IMR-90 (cell line): ENCODE measurements around the gene NOS1AP. TPM values are rescaled to one million over a fixed set of nuclear protein-coding genes. Genes with fewer than 3 reads are reported as not detected.

Experiments
- ATAC-seq: fragments of 200-7000 bp; cut with Tn5 transposase; 2 replicates; pipeline ENCODE4 v1.9.1; 2020; ENCODE audit warnings: low read depth, mild to moderate bottlenecking, moderate library complexity
- BruUV-seq: library from RNA; stranded (reverse); fragments of 400-500 nt; replicated peaks from 2 replicates; lab custom pipeline; 2021; lab: Mats Ljungman, UMichigan
- CTCF ChIA-PET: fragments of 300-600 bp; formaldehyde crosslinking; extraction: SDS; loops from one replicate; lab custom pipeline; 2021; ENCODE audit warnings: antibody characterized with exemption; lab: Yijun Ruan, JAX
- POLR2A ChIA-PET: fragments of 300-600 bp; sonication (Branson Sonifier 250); formaldehyde crosslinking; loops from one replicate; lab custom pipeline; 2022; ENCODE audit warnings: antibody characterized with exemption; ENCODE audit not compliant: unreplicated experiment; lab: Charles Lee
- DNase-seq: peaks from one replicate; pipeline ENCODE4 v3.0.0; 2013
- H2AFZ ChIP-seq: replicated peaks from 2 replicates; pipeline ENCODE3; 2013; ENCODE audit warnings: low read length, mild to moderate bottlenecking; ENCODE audit not compliant: poor library complexity
- H2AK5ac ChIP-seq: 2 replicates; pipeline ENCODE4 v1.6.1; 2013; ENCODE audit warnings: low read depth, low read length, inconsistent platforms
- H2AK9ac ChIP-seq: replicated peaks from 2 replicates; pipeline ENCODE3; 2013; ENCODE audit warnings: mild to moderate bottlenecking, low read depth, low read length, moderate library complexity; ENCODE audit not compliant: poor library complexity
- H2BK120ac ChIP-seq: 2 replicates; pipeline ENCODE4 v1.6.1; 2013; ENCODE audit warnings: low read depth, low read length, inconsistent platforms
- H2BK15ac ChIP-seq: 3 replicates; pipeline ENCODE4 v1.6.1; 2013; ENCODE audit warnings: low read depth, low read length, inconsistent platforms
- H2BK20ac ChIP-seq: 2 replicates; pipeline ENCODE4 v1.6.1; 2013; ENCODE audit warnings: low read depth, mild to moderate bottlenecking, inconsistent platforms, low read length, moderate library complexity
- H2BK5ac ChIP-seq: 2 replicates; pipeline ENCODE4 v1.6.1; 2013; ENCODE audit warnings: mild to moderate bottlenecking, low read depth, low read length, inconsistent platforms; ENCODE audit not compliant: poor library complexity, severe bottlenecking
- H3K14ac ChIP-seq: replicated peaks from 2 replicates; pipeline ENCODE4 v1.6.1; 2013; ENCODE audit warnings: low read depth, low read length, inconsistent platforms
- H3K18ac ChIP-seq: 2 replicates; pipeline ENCODE4 v1.6.1; 2013; ENCODE audit warnings: low read depth, low read length, control low read depth
- H3K23ac ChIP-seq: 2 replicates; pipeline ENCODE4 v1.6.1; 2013; ENCODE audit warnings: low read depth, low read length, inconsistent platforms
- H3K27ac ChIP-seq: 2 replicates; pipeline ENCODE4 v1.5.1; 2013; ENCODE audit warnings: mild to moderate bottlenecking, control low read depth, low read length; ENCODE audit not compliant: insufficient read depth
- H3K27me3 ChIP-seq: 2 replicates; pipeline ENCODE4 v1.6.1; 2013; ENCODE audit warnings: low read length; ENCODE audit not compliant: control insufficient read depth, insufficient read depth
- H3K36me3 ChIP-seq: 2 replicates; pipeline ENCODE4 v1.6.1; 2013; ENCODE audit warnings: low read length, mixed read lengths; ENCODE audit not compliant: control insufficient read depth, insufficient read depth
- H3K4ac ChIP-seq: 2 replicates; pipeline ENCODE4 v1.6.1; 2013; ENCODE audit warnings: low read depth, low read length, inconsistent platforms
- H3K4me1 ChIP-seq: 2 replicates; pipeline ENCODE4 v1.6.1; 2013; ENCODE audit warnings: low read length, mixed read lengths; ENCODE audit not compliant: control insufficient read depth, insufficient read depth
- H3K4me2 ChIP-seq: 2 replicates; pipeline ENCODE4 v1.6.1; 2013; ENCODE audit warnings: low read depth, mild to moderate bottlenecking, control low read depth, low read length, moderate library complexity
- H3K4me3 ChIP-seq: 2 replicates; pipeline ENCODE4 v1.5.1; 2013; ENCODE audit warnings: low read depth, mild to moderate bottlenecking, control low read depth, low read length, moderate library complexity; ENCODE audit not compliant: insufficient read depth
- H3K56ac ChIP-seq: 2 replicates; pipeline ENCODE4 v1.6.1; 2013; ENCODE audit warnings: low read length, inconsistent platforms; ENCODE audit not compliant: insufficient read depth; ENCODE audit errors: extremely low read depth
- H3K79me1 ChIP-seq, 2 experiments: 2 replicates each; pipeline ENCODE4 v1.6.1; 2013; ENCODE audit warnings: low read length in 2 of 2, inconsistent platforms in 1 of 2, low read depth in 1 of 2
- H3K9ac ChIP-seq: 2 replicates; pipeline ENCODE4 v1.6.1; 2013; ENCODE audit warnings: low read depth, low read length, control low read depth
- H3K9me1 ChIP-seq: 2 replicates; pipeline ENCODE4 v1.6.1; 2013; ENCODE audit warnings: low read length, inconsistent platforms; ENCODE audit not compliant: insufficient read depth
- H3K9me3 ChIP-seq: 2 replicates; pipeline ENCODE4 v1.6.1; 2013; ENCODE audit warnings: low read length; ENCODE audit not compliant: control insufficient read depth, insufficient read depth
- H4K20me1 ChIP-seq: 2 replicates; pipeline ENCODE4 v1.6.1; 2013; ENCODE audit warnings: low read length, inconsistent platforms; ENCODE audit not compliant: insufficient read depth
- H4K5ac ChIP-seq: 2 replicates; pipeline ENCODE4 v1.6.1; 2013; ENCODE audit warnings: mild to moderate bottlenecking, low read depth, low read length, control low read depth
- H4K8ac ChIP-seq, 2 experiments: 2 replicates each; pipeline ENCODE4 v1.6.1; 2013; ENCODE audit warnings: low read depth in 2 of 2, low read length in 2 of 2, control low read depth in 1 of 2, inconsistent platforms in 1 of 2
- H4K91ac ChIP-seq: 2 replicates; pipeline ENCODE4 v1.6.1; 2013; ENCODE audit warnings: low read depth, low read length, inconsistent platforms; ENCODE audit not compliant: insufficient read depth
- BHLHE40 ChIP-seq: fragments of 150-350 bp; IDR thresholded peaks from 2 replicates; pipeline ENCODE4 v1.6.1; 2016; ENCODE audit warnings: mild to moderate bottlenecking, low read depth, low read length
- CEBPB ChIP-seq: IDR thresholded peaks from 2 replicates; pipeline ENCODE4 v1.6.1; 2012; ENCODE audit warnings: low read depth, low read length, improper control_type of control experiment
- CHD1 ChIP-seq: IDR thresholded peaks from 2 replicates; pipeline ENCODE4 v1.6.1; 2012; ENCODE audit warnings: low read depth, low read length, improper control_type of control experiment
- MAFK ChIP-seq: IDR thresholded peaks from 2 replicates; pipeline ENCODE4 v1.6.1; 2012; ENCODE audit warnings: low read depth, low read length, improper control_type of control experiment
- MXI1 ChIP-seq: IDR thresholded peaks from 2 replicates; pipeline ENCODE4 v1.6.1; 2012; ENCODE audit warnings: low read depth, mild to moderate bottlenecking, low read length, moderate library complexity, borderline replicate concordance
- NFE2L2 ChIP-seq: fragments of 150-350 bp; IDR thresholded peaks from 2 replicates; pipeline ENCODE4 v1.6.1; 2016; ENCODE audit warnings: low read depth, mild to moderate bottlenecking, low read length
- RAD21 ChIP-seq: IDR thresholded peaks from 2 replicates; pipeline ENCODE4 v1.6.1; 2012; ENCODE audit warnings: low read length, improper control_type of control experiment
- RCOR1 ChIP-seq: IDR thresholded peaks from 2 replicates; pipeline ENCODE4 v1.6.1; 2012; ENCODE audit warnings: mild to moderate bottlenecking, low read length, improper control_type of control experiment; ENCODE audit not compliant: insufficient replicate concordance
- RFX5 ChIP-seq: IDR thresholded peaks from 2 replicates; pipeline ENCODE4 v1.8.0; 2012; ENCODE audit warnings: low read depth, mild to moderate bottlenecking, low read length, moderate library complexity
- WGBS, 2 experiments: methylation state at CpG; one replicate each; pipeline versions ENCODE4 v1.1.5 to v1.1.7; 2013; ENCODE audit warnings: missing lambda C conversion rate in 2 of 2; ENCODE audit not compliant: insufficient read length in 1 of 2; ENCODE audit errors: extremely low coverage in 2 of 2; 5-methylcytosine and 5-hydroxymethylcytosine counted together
- dilution Hi-C: fragments of 300-500 bp; cut with HindIII; formaldehyde crosslinking; loops from one replicate; pipeline ENCODE4 v1.14.3; 2018; ENCODE audit warnings: low sequenced_read_pairs; ENCODE audit not compliant: unreplicated experiment
- in situ Hi-C: fragments of 300-500 bp; cut with MboI; formaldehyde crosslinking; loops from 3 replicates; pipeline ENCODE4 v1.14.3; 2019; ENCODE audit warnings: low sequenced_read_pairs, inconsistent platforms, mixed read lengths
- intact Hi-C: fragments of 100-400 bp; cut with micrococcal nuclease; formaldehyde crosslinking; loops from 2 replicates; pipeline ENCODE4 v1.10.0; 2022
- polyA plus RNA-seq, 3 experiments: library from polyadenylated mRNA; depleted of rRNA; stranded (reverse); fragments of >200 nt; gene quantifications; 2 replicates each; pipeline ENCODE4 v1.2.3, GENCODE V29; 2012; ENCODE audit warnings: low replicate concordance in 1 of 3
- total RNA-seq: library from RNA; depleted of rRNA; stranded (reverse); fragments of >200 nt; gene quantifications from 2 replicates; pipeline ENCODE4 v1.2.3, GENCODE V29; 2012
- TF ChIP-seq, protein P1 (sequence below): fragments of 150-350 bp; IDR thresholded peaks from 2 replicates; pipeline ENCODE4 v1.6.1; 2017; ENCODE audit warnings: mild to moderate bottlenecking, antibody characterized with exemption, low read length, low read depth
- TF ChIP-seq, protein P2 (sequence below): fragments of 150-350 bp; IDR thresholded peaks from 2 replicates; pipeline ENCODE4 v1.6.1; 2016; ENCODE audit warnings: low read depth, mild to moderate bottlenecking, low read length, moderate library complexity, borderline replicate concordance
- TF ChIP-seq, protein P3 (sequence below): conservative IDR thresholded peaks from 2 replicates; pipeline ENCODE4 v1.5.1; 2012; ENCODE audit warnings: mild to moderate bottlenecking, low read depth, low read length, improper control_type of control experiment

The NOS1AP gene
- total and polyA plus RNA-seq, 2 of the 4 experiments (the other 2 are of a cell fraction): 0.18 to 0.19 TPM

DNA sequence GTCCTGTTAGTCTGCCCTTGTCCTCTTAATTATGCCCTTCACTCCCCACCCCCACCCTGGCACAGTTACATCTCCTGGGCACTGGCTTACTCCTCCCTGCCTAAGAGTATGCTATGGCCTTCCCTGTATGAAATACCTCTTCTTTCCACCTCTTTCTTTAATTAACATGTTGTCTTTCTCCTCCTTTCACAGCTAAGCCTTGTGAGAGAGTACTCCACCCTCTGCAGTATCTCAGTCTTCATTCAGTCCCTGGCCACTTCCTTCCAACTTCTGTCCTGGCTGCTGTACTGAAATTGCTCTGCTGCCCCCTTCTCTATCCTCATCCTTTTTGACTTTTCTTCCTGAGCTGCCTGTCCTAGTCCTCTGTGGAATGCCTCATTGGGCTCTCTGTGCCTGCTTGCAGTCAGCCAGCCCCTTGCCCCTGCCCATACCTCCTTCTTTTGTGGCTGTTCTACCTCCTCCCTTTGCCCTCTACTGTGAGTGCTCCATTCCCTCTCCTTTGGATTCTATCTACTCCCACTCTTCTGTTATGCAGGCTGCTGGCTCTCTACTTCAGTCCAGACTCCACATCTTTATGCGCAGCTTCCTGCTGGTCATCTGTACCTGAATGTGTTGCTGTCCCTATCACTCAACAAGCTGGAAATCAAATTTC is 8.3 kb downstream of the NOS1AP start:
- dilution Hi-C loops: no loop called here
- TF ChIP-seq CHD1 (no peak), RAD21 (no peak), BHLHE40 (no peak), MAFK (no peak), MXI1 (no peak), RCOR1 (no peak), NFE2L2 (no peak), CEBPB (no peak), RFX5 (no peak)
- TF ChIP-seq, protein P1, sequence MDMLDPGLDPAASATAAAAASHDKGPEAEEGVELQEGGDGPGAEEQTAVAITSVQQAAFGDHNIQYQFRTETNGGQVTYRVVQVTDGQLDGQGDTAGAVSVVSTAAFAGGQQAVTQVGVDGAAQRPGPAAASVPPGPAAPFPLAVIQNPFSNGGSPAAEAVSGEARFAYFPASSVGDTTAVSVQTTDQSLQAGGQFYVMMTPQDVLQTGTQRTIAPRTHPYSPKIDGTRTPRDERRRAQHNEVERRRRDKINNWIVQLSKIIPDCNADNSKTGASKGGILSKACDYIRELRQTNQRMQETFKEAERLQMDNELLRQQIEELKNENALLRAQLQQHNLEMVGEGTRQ: no peak
- TF ChIP-seq, protein P2, sequence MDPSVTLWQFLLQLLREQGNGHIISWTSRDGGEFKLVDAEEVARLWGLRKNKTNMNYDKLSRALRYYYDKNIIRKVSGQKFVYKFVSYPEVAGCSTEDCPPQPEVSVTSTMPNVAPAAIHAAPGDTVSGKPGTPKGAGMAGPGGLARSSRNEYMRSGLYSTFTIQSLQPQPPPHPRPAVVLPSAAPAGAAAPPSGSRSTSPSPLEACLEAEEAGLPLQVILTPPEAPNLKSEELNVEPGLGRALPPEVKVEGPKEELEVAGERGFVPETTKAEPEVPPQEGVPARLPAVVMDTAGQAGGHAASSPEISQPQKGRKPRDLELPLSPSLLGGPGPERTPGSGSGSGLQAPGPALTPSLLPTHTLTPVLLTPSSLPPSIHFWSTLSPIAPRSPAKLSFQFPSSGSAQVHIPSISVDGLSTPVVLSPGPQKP: no peak
- TF ChIP-seq, protein P3, sequence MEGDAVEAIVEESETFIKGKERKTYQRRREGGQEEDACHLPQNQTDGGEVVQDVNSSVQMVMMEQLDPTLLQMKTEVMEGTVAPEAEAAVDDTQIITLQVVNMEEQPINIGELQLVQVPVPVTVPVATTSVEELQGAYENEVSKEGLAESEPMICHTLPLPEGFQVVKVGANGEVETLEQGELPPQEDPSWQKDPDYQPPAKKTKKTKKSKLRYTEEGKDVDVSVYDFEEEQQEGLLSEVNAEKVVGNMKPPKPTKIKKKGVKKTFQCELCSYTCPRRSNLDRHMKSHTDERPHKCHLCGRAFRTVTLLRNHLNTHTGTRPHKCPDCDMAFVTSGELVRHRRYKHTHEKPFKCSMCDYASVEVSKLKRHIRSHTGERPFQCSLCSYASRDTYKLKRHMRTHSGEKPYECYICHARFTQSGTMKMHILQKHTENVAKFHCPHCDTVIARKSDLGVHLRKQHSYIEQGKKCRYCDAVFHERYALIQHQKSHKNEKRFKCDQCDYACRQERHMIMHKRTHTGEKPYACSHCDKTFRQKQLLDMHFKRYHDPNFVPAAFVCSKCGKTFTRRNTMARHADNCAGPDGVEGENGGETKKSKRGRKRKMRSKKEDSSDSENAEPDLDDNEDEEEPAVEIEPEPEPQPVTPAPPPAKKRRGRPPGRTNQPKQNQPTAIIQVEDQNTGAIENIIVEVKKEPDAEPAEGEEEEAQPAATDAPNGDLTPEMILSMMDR: no peak
- WGBS, 2 experiments: 100% methylated on average over 1 of the region's 1 CpG; no CpG with 5 or more reads in 1 of the 2 experiments

More for the DNA sequence above, 8.3 kb downstream of the NOS1AP start:
- H3K9ac ChIP-seq: no peak overlapping the region
- H2BK20ac ChIP-seq: no peak overlapping the region
- peaks cover 10% of the 10 kb centered on the region for H3K27me3 ChIP-seq
- H3K9me3 ChIP-seq: peaks cover 4% of the 10 kb centered on the region
- H2AK9ac ChIP-seq: no peak overlapping the region
- no peak overlapping the region for H4K8ac ChIP-seq
- H3K4ac ChIP-seq: no peak overlapping the region
- no peak overlapping the region for H2BK5ac ChIP-seq
- no peak overlapping the region for H3K23ac ChIP-seq
- H3K9me1 ChIP-seq: no peaks in the 10 kb centered on the region
- H2BK15ac ChIP-seq: no peak overlapping the region
- H3K4me2 ChIP-seq: no peak overlapping the region
- ATAC-seq (no peak), DNase-seq (no peak)
- no peak overlapping the region for H3K56ac ChIP-seq
- H4K91ac ChIP-seq: no peak overlapping the region
- no peaks in the 10 kb centered on the region for H4K20me1 ChIP-seq
- no peak overlapping the region for H2AFZ ChIP-seq
- no peaks in the 10 kb centered on the region for H3K4me1 ChIP-seq
- CTCF ChIA-PET: no interaction called here
- in situ Hi-C loops (no loop called here), intact Hi-C loops (no loop called here)
- no peak overlapping the region for H4K5ac ChIP-seq
- POLR2A ChIA-PET: no interaction called here
- H3K36me3 ChIP-seq: no peaks in the 10 kb centered on the region
- H2AK5ac ChIP-seq: no peak overlapping the region
- no peak overlapping the region for H3K4me3 ChIP-seq
- H3K14ac ChIP-seq: no peak overlapping the region
- H3K27ac ChIP-seq: no peak overlapping the region
- H3K18ac ChIP-seq: no peak overlapping the region
- no peaks in the 10 kb centered on the region for H3K79me1 ChIP-seq
- H2BK120ac ChIP-seq: no peak overlapping the region
- BruUV-seq: no TSS peak
